DOHH2 (cell line): ENCODE measurements around the gene SNX22.

Source experiments
- H3F3A ChIP-seq: fragments of 200-600 bp; sonication (generic), shearing (Covaris generic); 2 replicates; pipeline ENCODE4 v1.6.0; 2016; ENCODE audit warnings: antibody characterized with exemption, mild to moderate bottlenecking; ENCODE audit not compliant: control insufficient read depth, insufficient read depth
- H3K27ac ChIP-seq: fragments of 200-600 bp; sonication (generic); 2 replicates; pipeline ENCODE4 v1.5.1; 2014; ENCODE audit warnings: low read depth, mild to moderate bottlenecking, low read length, moderate library complexity
- H3K27me3 ChIP-seq: fragments of 200-600 bp; sonication (generic); 2 replicates; pipeline ENCODE4 v1.6.1; 2014; ENCODE audit warnings: mild to moderate bottlenecking, low read length, mixed read lengths; ENCODE audit not compliant: control insufficient read depth
- H3K36me3 ChIP-seq: fragments of 200-600 bp; sonication (generic); 2 replicates; pipeline ENCODE4 v1.6.1; 2014; ENCODE audit warnings: mild to moderate bottlenecking, low read length, moderate library complexity, mixed read lengths; ENCODE audit not compliant: control insufficient read depth
- H3K4me1 ChIP-seq: fragments of 200-600 bp; sonication (generic); 2 replicates; pipeline ENCODE4 v1.6.1; 2014; ENCODE audit warnings: mild to moderate bottlenecking, low read length, mixed read lengths; ENCODE audit not compliant: control insufficient read depth
- H3K4me2 ChIP-seq: fragments of 200-600 bp; sonication (generic); 2 replicates; pipeline ENCODE4 v1.6.0; 2014; ENCODE audit warnings: mild to moderate bottlenecking, low read length, moderate library complexity
- H3K4me3 ChIP-seq: fragments of 200-600 bp; sonication (generic); 2 replicates; pipeline ENCODE4 v1.5.1; 2014; ENCODE audit warnings: mild to moderate bottlenecking, low read length, mixed read lengths
- H3K79me2 ChIP-seq: fragments of 200-600 bp; sonication (generic); 2 replicates; pipeline ENCODE4 v1.6.1; 2014; ENCODE audit warnings: mild to moderate bottlenecking, low read length, mixed read lengths; ENCODE audit not compliant: control insufficient read depth
- H3K9me2 ChIP-seq: fragments of 200-600 bp; sonication (generic); replicated peaks from 2 replicates; pipeline ENCODE4 v1.6.1; 2014; ENCODE audit warnings: mild to moderate bottlenecking, low read length, mixed read lengths; ENCODE audit not compliant: control insufficient read depth
- H3K9me3 ChIP-seq: fragments of 200-600 bp; sonication (generic); 2 replicates; pipeline ENCODE4 v1.6.1; 2014; ENCODE audit warnings: antibody characterized with exemption, low read length, mixed read lengths; ENCODE audit not compliant: control insufficient read depth, insufficient read depth
- H4K20me1 ChIP-seq: fragments of 200-600 bp; sonication (generic); 2 replicates; pipeline ENCODE4 v1.6.0; 2014; ENCODE audit warnings: low read depth, mild to moderate bottlenecking, antibody characterized with exemption, low read length, moderate library complexity; ENCODE audit not compliant: control insufficient read depth, insufficient read depth
- CTCF ChIP-seq: fragments of 200-600 bp; sonication (generic); IDR thresholded peaks from one replicate; pipeline ENCODE4 v1.5.1; 2014; ENCODE audit warnings: antibody characterized with exemption, mild to moderate bottlenecking, low read depth, low read length; ENCODE audit not compliant: poor library complexity, severe bottlenecking
- EZH2phosphoT487 ChIP-seq: fragments of 200-600 bp; sonication (generic); IDR thresholded peaks from 2 replicates; pipeline ENCODE4 v1.6.1; 2017; ENCODE audit warnings: borderline replicate concordance, mild to moderate bottlenecking, antibody characterized with exemption, low read length, moderate library complexity, mixed read lengths

Gene SNX22

GRCh38 chr15:64121614-64122013 lies 29.9 kb upstream of the SNX22 start:
- TF ChIP-seq CTCF (no peak), EZH2phosphoT487 (no peak)
- H3K36me3 ChIP-seq: peaks cover 72% of the 10 kb centered on the region

GRCh38 chr15:64122444-64122843 lies 29.1 kb upstream of the SNX22 start:
- Histone ChIP-seq H3K4me2 (no peak overlapping the region), H3K27me3 (no peaks in the 10 kb centered on the region), H4K20me1 (no peaks in the 10 kb centered on the region), H3K9me2 (no peaks in the 10 kb centered on the region), H3K27ac (no peak overlapping the region), H3K79me2 (no peaks in the 10 kb centered on the region), H3K4me3 (no peak overlapping the region), H3F3A (no peaks in the 10 kb centered on the region), H3K36me3 (peaks cover 74% of the 10 kb centered on the region), H3K9me3 (no peaks in the 10 kb centered on the region), H3K4me1 (no peaks in the 10 kb centered on the region)
- TF ChIP-seq CTCF (no peak), EZH2phosphoT487 (no peak)

More at GRCh38 chr15:64121614-64122013, 29.9 kb upstream of the SNX22 start:
- Histone ChIP-seq H4K20me1 (no peaks in the 10 kb centered on the region), H3K79me2 (no peaks in the 10 kb centered on the region), H3K9me2 (no peaks in the 10 kb centered on the region), H3K9me3 (no peaks in the 10 kb centered on the region), H3K27me3 (no peaks in the 10 kb centered on the region), H3F3A (no peaks in the 10 kb centered on the region), H3K4me1 (no peaks in the 10 kb centered on the region), H3K4me2 (no peak overlapping the region), H3K4me3 (no peak overlapping the region), H3K27ac (no peak overlapping the region)

- Histone ChIP-seq H3K79me2 (no peaks in the 10 kb centered on the region), H3K27me3 (no peaks in the 10 kb centered on the region), H3F3A (no peaks in the 10 kb centered on the region), H3K4me1 (no peaks in the 10 kb centered on the region), H3K4me3 (no peak overlapping the region), H3K27ac (no peak overlapping the region), H3K9me3 (no peaks in the 10 kb centered on the region), H4K20me1 (no peaks in the 10 kb centered on the region), H3K36me3 (peaks cover 74% of the 10 kb centered on the region), H3K4me2 (no peak overlapping the region), H3K9me2 (no peaks in the 10 kb centered on the region)
- TF ChIP-seq CTCF (no peak), EZH2phosphoT487 (no peak)
Observed at GRCh38 chr15:64122936-64123351, 28.6 kb upstream of the SNX22 start.

- Histone ChIP-seq H3K4me1 (no peaks in the 10 kb centered on the region), H3K36me3 (peaks cover 74% of the 10 kb centered on the region)
- no peak for TF ChIP-seq CTCF
- no peak for TF ChIP-seq EZH2phosphoT487
Observed at GRCh38 chr15:64125978-64126377, 25.6 kb upstream of the SNX22 start.

More at GRCh38 chr15:64125978-64126377, 25.6 kb upstream of the SNX22 start:
- H4K20me1 ChIP-seq: no peaks in the 10 kb centered on the region
- no peak overlapping the region for H3K4me3 ChIP-seq
- no peaks in the 10 kb centered on the region for H3K9me3 ChIP-seq
- H3K27ac ChIP-seq: no peak overlapping the region
- H3K4me2 ChIP-seq: no peak overlapping the region
- H3K9me2 ChIP-seq: no peaks in the 10 kb centered on the region
- no peaks in the 10 kb centered on the region for H3K27me3 ChIP-seq
- H3F3A ChIP-seq: no peaks in the 10 kb centered on the region
- no peaks in the 10 kb centered on the region for H3K79me2 ChIP-seq
